LNCAP (cell line): ENCODE measurements around the gene TAF10.

Source experiments
- TF ChIP-seq, protein P1 (sequence below): fragments of 450-650 bp; IDR thresholded peaks from 2 replicates; pipeline ENCODE4 v1.5.1; 2017; ENCODE audit warnings: mild to moderate bottlenecking

Gene TAF10

DNA sequence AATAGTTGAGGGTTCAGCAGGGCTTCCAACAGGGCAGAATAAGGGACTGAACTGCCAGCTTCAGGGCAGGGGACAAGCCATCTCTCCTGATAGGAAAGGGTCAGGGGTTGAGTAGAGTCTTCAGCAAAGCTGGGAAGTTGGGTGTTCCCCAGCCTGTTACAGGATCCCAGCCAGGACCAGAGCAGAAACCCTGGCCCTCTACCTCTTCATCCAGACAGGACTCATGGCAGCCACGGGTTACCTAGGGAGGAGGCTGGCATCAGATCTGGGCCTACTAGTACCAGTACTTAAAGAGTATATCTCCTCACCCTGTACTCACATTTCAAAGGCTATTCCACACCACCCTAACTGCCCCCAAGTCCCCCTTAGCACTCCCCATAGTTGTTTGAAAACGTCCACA lies 2.4 kb upstream of the TAF10 start:
- TF ChIP-seq, protein P1, sequence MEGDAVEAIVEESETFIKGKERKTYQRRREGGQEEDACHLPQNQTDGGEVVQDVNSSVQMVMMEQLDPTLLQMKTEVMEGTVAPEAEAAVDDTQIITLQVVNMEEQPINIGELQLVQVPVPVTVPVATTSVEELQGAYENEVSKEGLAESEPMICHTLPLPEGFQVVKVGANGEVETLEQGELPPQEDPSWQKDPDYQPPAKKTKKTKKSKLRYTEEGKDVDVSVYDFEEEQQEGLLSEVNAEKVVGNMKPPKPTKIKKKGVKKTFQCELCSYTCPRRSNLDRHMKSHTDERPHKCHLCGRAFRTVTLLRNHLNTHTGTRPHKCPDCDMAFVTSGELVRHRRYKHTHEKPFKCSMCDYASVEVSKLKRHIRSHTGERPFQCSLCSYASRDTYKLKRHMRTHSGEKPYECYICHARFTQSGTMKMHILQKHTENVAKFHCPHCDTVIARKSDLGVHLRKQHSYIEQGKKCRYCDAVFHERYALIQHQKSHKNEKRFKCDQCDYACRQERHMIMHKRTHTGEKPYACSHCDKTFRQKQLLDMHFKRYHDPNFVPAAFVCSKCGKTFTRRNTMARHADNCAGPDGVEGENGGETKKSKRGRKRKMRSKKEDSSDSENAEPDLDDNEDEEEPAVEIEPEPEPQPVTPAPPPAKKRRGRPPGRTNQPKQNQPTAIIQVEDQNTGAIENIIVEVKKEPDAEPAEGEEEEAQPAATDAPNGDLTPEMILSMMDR = no peak

DNA sequence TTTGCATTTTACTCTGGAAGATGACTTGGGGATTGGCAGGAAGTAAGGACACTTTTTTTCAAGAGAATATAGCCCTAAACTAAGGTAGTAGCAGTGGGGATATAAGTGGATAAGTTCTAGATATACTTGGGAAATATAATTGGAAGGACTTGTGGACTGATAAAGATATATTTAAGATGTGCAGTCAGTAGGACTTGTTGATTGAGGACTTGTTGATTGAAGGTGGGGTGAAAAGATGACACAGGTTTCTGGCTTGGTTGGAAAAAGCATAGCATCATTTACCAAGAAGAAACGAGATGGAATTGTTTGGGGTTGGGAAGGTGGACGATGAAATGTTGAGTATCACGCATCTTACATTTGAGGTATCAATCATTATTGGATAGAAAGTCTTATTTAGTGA lies 1.5 kb upstream of the TAF10 start:
- TF ChIP-seq, protein P1 = no peak

DNA sequence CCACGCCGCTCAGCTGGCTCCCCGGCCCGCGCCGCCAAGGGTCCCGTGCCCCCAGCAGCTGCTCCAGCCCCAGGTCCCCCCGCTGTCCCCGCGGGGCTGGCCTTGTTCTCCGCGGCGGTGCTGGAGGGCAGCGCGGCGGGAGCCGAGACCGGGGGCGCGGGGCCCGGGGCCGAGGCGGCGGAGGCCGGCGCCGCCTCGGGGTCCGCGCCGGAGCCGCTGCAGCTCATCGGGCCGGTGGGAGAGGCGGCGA lies 128 bp downstream of the TAF10 start:
- TF ChIP-seq, protein P1 = no peak

DNA sequence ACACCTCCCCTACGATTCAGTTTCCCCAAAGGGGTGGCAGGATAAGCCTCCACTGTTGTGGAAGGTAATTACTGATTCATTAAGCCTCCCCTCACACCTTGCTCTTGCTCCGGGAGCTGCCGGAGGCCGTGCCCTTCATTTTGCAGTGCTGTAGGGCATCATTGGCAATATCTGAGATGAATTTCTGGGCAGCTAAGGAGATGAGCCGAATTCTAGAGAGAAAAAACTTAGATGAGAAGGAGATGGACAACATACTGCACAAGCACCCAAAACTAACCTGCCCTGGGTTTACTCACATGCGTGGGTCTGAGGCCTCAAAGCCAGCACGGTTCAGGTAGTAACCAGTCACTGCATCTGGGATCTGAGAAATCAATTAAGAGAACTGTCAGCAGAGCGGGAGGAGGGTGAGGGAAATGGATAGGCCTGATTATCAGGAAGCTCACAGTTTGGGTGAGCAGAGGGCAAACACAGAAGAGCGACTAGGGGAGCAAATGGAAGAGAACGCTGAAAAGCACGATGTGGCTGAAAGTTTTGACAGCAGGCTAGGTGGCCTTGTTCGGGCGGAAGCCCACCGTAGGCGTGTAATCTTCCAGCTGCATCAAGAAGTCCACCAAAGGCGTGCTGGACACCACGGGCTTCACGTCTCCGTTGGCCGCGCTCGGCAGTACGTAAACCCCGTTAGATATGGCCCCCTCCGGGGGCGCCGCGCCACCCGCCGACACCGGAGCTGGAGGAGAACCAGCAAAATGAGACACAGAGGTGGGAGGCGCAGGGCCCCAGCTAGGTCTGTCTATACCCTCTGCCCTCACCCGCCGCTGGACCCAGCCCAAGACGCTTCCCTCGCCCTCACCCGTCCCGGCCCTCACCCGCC lies 689 bp downstream of the TAF10 start:
- TF ChIP-seq, protein P1 = no peak

DNA sequence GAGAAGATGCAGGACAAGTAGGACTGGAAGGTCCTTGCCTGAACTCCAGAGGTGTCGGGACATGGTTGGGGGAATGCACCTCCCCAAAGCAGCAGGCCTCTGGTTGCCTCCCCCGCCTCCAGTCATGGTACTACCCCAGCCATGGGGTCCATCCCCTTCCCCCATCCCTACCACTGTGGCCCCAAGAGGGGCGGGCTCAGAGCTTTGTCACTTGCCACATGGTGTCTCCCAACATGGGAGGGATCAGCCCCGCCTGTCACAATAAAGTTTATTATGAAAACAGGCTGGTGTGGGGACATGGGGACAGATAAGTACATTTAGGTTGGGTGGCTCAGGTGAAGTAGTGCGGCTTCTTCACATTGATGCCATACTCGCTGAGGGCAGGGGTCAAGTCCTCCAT lies 1.4 kb downstream of the TAF10 start:
- TF ChIP-seq, protein P1 = no peak

DNA sequence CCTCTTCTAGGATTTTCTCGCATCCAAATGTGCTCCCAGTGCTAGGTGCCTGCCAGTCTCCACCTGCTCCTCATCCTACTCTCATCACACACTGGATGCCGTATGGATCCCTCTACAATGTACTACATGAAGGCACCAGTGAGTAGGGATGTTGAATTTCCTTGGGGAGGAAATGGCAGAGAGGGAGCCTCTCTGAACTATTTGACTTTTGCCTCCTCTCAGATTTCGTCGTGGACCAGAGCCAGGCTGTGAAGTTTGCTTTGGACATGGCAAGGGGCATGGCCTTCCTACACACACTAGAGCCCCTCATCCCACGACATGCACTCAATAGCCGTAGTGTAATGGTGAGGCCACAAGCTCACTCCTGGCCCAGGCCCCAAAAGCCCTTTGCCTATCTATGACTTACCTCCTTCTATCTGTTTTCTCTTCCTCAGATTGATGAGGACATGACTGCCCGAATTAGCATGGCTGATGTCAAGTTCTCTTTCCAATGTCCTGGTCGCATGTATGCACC lies 2.5 kb downstream of the TAF10 start:
- TF ChIP-seq, protein P1 = no peak

DNA sequence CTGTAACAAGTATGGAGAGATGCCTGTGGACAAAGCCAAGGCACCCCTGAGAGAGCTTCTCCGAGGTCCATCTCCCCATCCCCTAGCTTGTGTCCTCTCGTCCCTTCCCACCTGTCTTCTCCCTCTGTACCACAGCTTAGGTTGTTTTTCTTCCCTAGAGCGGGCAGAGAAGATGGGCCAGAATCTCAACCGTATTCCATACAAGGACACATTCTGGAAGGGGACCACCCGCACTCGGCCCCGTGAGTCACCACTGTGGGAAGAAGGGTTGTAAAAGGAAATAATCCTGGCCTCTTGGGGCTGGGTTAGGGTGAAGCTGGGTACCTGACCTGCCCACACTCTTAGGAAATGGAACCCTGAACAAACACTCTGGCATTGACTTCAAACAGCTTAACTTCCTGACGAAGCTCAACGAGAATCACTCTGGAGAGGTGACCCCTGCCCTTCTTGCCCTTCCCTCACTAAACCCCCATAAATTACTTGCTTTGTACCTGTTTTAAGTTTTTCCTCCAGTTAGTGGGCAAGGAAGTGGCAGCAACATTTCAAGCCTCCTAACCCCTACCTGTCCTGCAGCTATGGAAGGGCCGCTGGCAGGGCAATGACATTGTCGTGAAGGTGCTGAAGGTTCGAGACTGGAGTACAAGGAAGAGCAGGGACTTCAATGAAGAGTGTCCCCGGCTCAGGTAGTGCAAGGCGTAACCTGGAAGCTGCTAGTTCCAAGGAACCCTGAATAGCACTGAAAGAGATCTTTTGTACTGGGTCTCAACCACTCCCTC lies 3.1 kb downstream of the TAF10 start:
- TF ChIP-seq, protein P1 = no peak
